ENCODE measurements around the gene DTD1. TPM values are rescaled to one million over a fixed set of nuclear protein-coding genes. Genes with fewer than 3 reads are reported as not detected.

DTD1 gene
- total RNA-seq, 2 experiments from 2014 or later, result 40.7 to 54.6 TPM

DNA sequence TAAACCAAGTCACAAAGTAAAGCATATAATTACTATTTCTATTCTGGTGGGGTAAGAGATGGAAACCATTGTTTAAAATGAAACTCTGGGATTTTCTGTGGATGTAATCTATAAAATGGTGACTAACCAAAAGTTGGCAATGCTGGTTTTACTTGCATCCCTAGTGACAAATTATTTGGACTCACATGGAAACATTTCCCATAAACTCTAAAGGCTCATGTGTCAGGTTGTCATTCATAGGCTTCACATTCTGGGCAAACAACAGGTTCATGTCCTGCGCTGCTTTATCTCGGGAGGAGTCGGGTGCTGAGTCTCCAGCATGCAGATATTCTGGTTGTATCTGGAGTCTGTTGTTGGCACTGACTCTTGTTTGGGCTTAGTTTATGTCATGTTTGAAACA, 127.7 kb downstream of the DTD1 start:
- DNase-seq (no peak), ATAC-seq (no peak)
- CTCF ChIA-PET, result interaction anchor here (0.7 kb wide), 1 partner anchor 353 kb away, joined by 3 read pairs; no protein-coding TSS in a partner anchor
- Mint-ChIP-seq H3K4me1 (peaks cover 5% of the 10 kb centered on the region), H3K36me3 (ENCODE audit: low read depth) (peaks cover 14% of the 10 kb centered on the region), H3K9me3 (ENCODE audit: low read depth) (no peaks in the 10 kb centered on the region), H3K4me3 (no peak overlapping the region), H3K27ac (no peak overlapping the region), H3K27me3 (no peaks in the 10 kb centered on the region)
- intact Hi-C loops (cut with DNase I, micrococcal nuclease), result no loop called here
- POLR2A ChIA-PET, result no interaction called here

DNA sequence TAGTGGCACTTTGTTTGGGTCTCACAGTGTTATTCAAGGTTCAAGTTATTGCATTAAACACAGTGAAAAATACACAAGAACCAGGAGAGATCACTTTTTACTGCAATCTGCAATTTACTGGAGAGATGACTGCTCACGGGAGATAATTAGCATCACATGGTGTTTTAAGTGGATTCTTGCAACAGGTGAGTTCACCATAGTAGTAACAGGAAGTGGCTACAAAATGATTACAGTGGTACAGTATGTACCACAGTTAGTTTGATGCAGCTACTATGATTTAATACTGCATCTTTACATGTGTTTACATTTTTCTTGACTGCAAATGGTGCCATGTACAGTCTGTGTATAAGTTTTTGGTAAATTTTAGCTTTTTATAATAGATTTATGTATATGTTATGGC, 129.2 kb downstream of the DTD1 start:
- no peaks in the 10 kb centered on the region for H3K9me3 Mint-ChIP-seq (ENCODE audit: low read depth)
- CTCF ChIA-PET, result no interaction called here
- H3K27ac Mint-ChIP-seq, result no peak overlapping the region
- H3K4me1 Mint-ChIP-seq, result peaks cover 5% of the 10 kb centered on the region
- peaks cover 14% of the 10 kb centered on the region for H3K36me3 Mint-ChIP-seq (ENCODE audit: low read depth)
- no peaks in the 10 kb centered on the region for H3K27me3 Mint-ChIP-seq
- ATAC-seq, result no peak
- POLR2A ChIA-PET, result no interaction called here
- no peak for DNase-seq
- H3K4me3 Mint-ChIP-seq, result no peak overlapping the region
- intact Hi-C loops (cut with DNase I, micrococcal nuclease), result no loop called here

DNA sequence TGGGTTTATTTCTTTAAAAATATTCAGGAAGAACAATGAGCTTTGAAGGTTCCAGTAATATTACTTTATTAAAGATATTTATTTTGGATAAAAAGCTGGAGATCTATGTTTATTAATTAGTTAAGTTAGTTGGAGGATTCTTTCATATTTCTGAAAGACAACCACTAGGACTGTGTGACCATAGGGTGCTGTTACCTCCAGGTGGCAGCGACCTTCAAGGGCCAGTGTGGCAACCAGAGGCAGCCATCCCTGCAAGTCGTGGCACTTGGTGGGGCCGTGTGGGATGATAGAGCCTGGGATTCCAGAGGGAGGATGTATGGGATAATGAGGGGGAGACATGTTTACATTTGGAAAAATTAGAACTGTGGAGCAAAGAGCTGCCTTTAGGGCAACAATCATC, 130.3 kb downstream of the DTD1 start:
- intact Hi-C loops (cut with DNase I, micrococcal nuclease), result no loop called here
- Mint-ChIP-seq H3K27me3 (no peaks in the 10 kb centered on the region), H3K9me3 (ENCODE audit: low read depth) (no peaks in the 10 kb centered on the region), H3K36me3 (ENCODE audit: low read depth) (peaks cover 14% of the 10 kb centered on the region), H3K4me1 (peaks cover 5% of the 10 kb centered on the region), H3K4me3 (no peak overlapping the region), H3K27ac (no peak overlapping the region)
- CTCF ChIA-PET, result no interaction called here
- DNase-seq (no peak), ATAC-seq (no peak)
- POLR2A ChIA-PET, result no interaction called here

DNA sequence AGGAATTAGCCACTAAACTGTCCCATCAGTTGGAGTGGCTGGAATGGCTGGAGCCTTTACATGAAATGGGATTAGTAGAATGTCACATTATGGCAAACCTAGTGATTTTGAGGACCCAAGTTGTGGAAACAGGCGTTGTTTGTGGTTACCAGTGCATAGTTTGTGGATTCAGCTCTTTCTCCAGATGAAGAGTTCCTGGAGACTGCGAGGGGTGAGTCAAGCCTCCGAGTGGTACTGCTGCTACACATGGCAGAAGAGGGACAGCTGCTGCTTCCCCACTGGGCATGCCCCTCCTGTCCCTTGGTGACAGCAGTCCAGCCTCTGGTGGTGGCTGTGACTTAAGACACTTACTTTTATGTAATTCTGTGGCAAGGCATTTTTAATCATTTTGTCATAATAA, 131.6 kb downstream of the DTD1 start:
- CTCF ChIA-PET, result no interaction called here

DNA sequence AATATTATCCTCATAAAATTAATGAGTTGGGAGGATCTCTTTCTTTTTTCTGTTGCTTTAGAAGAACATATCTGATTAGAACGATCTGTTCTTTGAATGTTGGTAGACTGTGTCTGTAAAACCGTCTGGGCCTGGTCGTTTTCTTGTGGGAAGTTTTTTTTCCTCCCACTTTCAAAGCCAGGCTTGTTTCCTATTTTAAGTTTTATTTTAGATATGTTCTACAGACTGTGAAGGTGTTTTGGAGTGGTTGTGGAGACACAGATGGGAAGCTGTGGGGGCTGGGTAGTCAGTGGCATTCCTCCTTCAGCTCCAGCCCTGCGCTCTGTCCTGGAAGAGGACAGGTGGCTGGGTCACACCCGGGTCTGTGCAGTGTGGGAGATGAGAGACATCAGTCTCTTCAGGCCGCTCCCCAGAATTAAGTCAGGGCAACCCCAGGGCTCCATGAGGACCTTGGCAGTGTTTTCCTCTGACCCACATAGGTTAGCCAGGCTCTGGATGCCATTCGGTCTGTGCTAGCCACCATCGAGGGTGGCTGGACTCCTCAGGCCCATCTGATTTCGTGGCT, 133.8 kb downstream of the DTD1 start:
- no peak overlapping the region for H3K4me3 Mint-ChIP-seq
- ATAC-seq, result no peak
- H3K27me3 Mint-ChIP-seq, result no peaks in the 10 kb centered on the region
- H3K27ac Mint-ChIP-seq, result no peak overlapping the region
- intact Hi-C loops (cut with DNase I, micrococcal nuclease), result no loop called here
- no peak for DNase-seq
- H3K4me1 Mint-ChIP-seq, result peaks cover 13% of the 10 kb centered on the region
- ChIA-PET POLR2A (interaction anchor here (0.6 kb wide), 1 partner anchor 241 kb away, joined by 3 read pairs; no protein-coding TSS in a partner anchor), CTCF (no interaction called here)
- peaks cover 7% of the 10 kb centered on the region for H3K36me3 Mint-ChIP-seq (ENCODE audit: low read depth)
- no peaks in the 10 kb centered on the region for H3K9me3 Mint-ChIP-seq (ENCODE audit: low read depth)

More for the DNA sequence above, 131.6 kb downstream of the DTD1 start:
- DNase-seq (no peak), ATAC-seq (no peak)
- Mint-ChIP-seq H3K4me1 (peaks cover 5% of the 10 kb centered on the region), H3K27me3 (no peaks in the 10 kb centered on the region), H3K36me3 (ENCODE audit: low read depth) (peaks cover 12% of the 10 kb centered on the region), H3K4me3 (no peak overlapping the region), H3K9me3 (ENCODE audit: low read depth) (no peaks in the 10 kb centered on the region), H3K27ac (no peak overlapping the region)
- intact Hi-C loops (cut with DNase I, micrococcal nuclease), result no loop called here
- POLR2A ChIA-PET, result no interaction called here

DNA sequence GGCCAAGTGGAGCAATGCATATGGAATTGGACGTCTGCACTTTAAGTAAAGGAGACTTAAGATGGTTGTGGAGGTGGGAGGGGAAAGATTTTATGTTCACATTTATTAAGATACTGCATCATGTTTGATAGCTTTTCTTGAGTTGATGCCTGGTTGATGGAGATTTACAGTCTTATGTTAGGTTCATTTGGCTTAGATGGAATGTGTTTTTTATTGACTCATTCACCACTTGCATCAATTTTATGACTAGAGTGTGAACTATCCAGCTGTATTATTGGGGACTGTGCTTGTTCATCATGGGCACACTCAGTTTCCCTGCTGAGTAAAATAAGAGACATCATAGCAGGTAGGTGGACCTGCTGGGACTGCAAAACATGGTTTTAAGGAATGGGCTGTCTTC, 134.5 kb downstream of the DTD1 start:
- Mint-ChIP-seq H3K27ac (no peak overlapping the region), H3K4me3 (no peak overlapping the region), H3K36me3 (ENCODE audit: low read depth) (peaks cover 7% of the 10 kb centered on the region), H3K9me3 (ENCODE audit: low read depth) (no peaks in the 10 kb centered on the region), H3K4me1 (peaks cover 15% of the 10 kb centered on the region), H3K27me3 (no peaks in the 10 kb centered on the region)
- intact Hi-C loops (cut with DNase I, micrococcal nuclease), result no loop called here
- DNase-seq (no peak), ATAC-seq (no peak)
- POLR2A ChIA-PET, result no interaction called here
- CTCF ChIA-PET, result no interaction called here

DNA sequence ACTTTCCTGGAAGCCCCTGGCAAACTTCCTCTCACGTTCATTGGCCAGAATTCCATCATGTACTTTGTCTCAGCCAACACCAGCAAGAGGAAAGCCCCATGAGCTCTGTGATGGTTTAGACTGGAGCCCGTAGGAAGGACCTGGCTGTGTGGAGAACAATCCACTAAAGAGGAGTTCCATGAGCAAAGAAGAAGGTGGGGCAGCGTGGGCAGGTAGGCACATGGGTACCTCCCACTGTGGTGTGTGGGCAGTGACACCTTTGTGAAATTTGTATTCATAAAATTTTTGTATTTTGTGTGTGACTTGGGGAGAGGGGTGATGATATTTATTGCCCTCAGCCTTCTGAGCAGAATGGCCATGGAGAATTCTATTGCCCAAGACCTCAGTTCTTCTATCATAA, 136.2 kb downstream of the DTD1 start:
- ChIA-PET POLR2A (no interaction called here), CTCF (interaction anchor here (0.8 kb wide), 1 partner anchor 9 kb away, joined by 3 read pairs; no protein-coding TSS in a partner anchor)
- intact Hi-C loops (cut with DNase I, micrococcal nuclease), result no loop called here
- no peaks in the 10 kb centered on the region for H3K9me3 Mint-ChIP-seq (ENCODE audit: low read depth)
- no peak for ATAC-seq
- H3K4me1 Mint-ChIP-seq, result peaks cover 18% of the 10 kb centered on the region
- H3K27ac Mint-ChIP-seq, result no peak overlapping the region
- no peak for DNase-seq
- no peak overlapping the region for H3K4me3 Mint-ChIP-seq
- H3K36me3 Mint-ChIP-seq (ENCODE audit: low read depth), result peaks cover 6% of the 10 kb centered on the region
- no peaks in the 10 kb centered on the region for H3K27me3 Mint-ChIP-seq

DNA sequence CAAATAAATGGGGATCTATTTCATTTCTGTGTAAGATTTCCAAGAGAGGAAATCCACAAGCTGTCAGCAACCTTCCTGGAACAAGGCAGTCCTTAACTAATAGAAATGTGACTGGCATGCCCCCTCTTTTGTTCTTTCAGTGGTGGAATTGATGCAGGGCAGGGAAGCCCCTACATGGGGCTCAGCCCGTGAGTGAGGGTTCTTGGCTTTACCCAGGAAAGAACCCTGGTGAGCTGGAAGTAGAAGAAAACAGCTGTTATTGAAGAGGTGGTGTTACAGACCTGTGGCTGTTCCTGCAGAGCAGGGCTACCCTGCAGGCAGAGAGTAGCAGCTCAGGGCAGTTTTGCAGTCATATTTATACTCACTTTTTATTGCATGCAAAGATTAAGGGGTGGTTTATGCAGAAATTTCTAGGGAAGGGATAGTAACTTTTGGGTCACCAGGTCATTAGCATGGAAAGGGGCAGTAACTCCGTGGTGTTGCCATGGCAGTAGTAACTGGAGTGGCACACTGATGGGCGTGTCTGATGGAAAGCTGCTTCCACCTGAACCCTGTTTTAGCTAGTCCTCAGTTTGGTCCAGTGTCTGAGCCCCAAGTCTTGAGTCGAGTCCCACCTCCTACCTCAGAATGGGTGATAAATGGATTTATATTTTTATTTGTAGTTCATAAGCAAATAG, 137.1 kb downstream of the DTD1 start:
- Mint-ChIP-seq H3K36me3 (ENCODE audit: low read depth) (no peaks in the 10 kb centered on the region), H3K4me3 (no peak overlapping the region)

DNA sequence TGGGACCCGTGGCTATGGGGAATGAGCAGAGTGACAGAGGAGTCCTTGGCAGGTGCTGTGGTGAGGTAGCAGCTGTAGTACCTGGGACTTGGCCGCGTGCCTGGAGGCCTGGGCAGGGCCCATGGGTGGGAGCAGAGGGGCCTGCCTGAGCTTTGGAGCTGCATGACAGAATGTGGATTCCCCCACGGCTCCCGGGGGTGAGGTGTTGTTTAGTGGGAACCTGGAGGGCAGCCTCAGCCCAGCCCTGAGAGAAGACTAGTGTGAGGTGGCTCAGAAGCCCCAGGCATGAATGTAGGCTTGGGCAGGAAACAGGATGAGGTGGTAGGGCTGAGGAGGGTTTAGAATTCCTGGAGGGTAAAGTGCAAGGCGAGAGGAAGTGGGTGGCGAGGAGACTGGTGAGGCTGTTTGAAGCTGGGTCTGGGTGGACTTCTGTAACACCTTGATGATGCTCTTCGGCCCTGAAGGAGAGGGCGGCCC, 139.2 kb downstream of the DTD1 start:
- intact Hi-C loops (cut with DNase I, micrococcal nuclease), result no loop called here

More for the DNA sequence above, 137.1 kb downstream of the DTD1 start:
- ATAC-seq (no peak), DNase-seq (no peak)
- POLR2A ChIA-PET, result no interaction called here
- peaks cover 18% of the 10 kb centered on the region for H3K4me1 Mint-ChIP-seq
- H3K27ac Mint-ChIP-seq, result no peak overlapping the region
- H3K9me3 Mint-ChIP-seq (ENCODE audit: low read depth), result no peaks in the 10 kb centered on the region
- intact Hi-C loops (cut with DNase I, micrococcal nuclease), result no loop called here
- CTCF ChIA-PET, result no interaction called here
- H3K27me3 Mint-ChIP-seq, result no peaks in the 10 kb centered on the region

DNA sequence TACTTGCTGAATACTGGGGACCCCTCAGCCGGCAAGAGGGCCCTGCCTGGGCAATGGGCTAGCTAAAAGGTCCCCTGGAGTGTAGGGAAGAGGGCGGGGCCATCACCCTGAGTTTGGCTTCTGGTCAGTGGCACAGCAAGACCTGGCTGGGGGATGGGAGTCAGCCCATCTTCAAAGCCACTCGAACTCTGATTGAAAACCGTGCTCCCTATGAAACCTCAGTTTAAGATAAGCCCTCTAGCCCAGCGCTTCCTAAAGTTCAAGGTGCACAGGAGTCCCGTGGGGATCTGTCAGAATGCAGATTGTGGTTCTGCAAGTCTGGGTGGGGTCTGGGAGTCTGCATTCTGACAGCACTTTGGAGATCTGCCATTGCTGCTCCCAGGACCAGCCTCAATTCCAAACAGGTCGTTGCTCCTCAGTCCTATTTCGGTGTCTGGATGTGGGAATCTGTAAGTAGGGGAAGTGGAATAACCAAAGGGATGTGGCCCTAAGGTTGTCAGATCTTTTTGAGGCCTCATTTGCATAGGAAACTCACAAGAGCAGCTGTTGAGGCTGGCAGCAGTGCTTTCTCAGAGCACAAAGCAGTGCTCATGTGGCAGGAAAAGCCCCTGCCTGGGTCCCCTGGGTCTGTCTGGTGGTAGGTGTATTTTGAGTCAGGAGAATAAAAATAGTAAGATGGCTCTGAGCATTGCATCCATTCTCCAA, 140.5 kb downstream of the DTD1 start:
- ChIA-PET POLR2A (no interaction called here), CTCF (no interaction called here)
- DNase-seq, result no peak
- Mint-ChIP-seq H3K27ac (no peak overlapping the region), H3K9me3 (ENCODE audit: low read depth) (no peaks in the 10 kb centered on the region), H3K36me3 (ENCODE audit: low read depth) (no peaks in the 10 kb centered on the region), H3K4me3 (no peak overlapping the region), H3K27me3 (no peaks in the 10 kb centered on the region), H3K4me1 (peaks cover 20% of the 10 kb centered on the region)
- intact Hi-C loops (cut with DNase I, micrococcal nuclease), result no loop called here
- no peak for ATAC-seq

More for the DNA sequence above, 139.2 kb downstream of the DTD1 start:
- ChIA-PET CTCF (no interaction called here), POLR2A (no interaction called here)
- Mint-ChIP-seq H3K27me3 (no peaks in the 10 kb centered on the region), H3K36me3 (ENCODE audit: low read depth) (no peaks in the 10 kb centered on the region), H3K4me3 (no peak overlapping the region), H3K9me3 (ENCODE audit: low read depth) (no peaks in the 10 kb centered on the region), H3K27ac (no peak overlapping the region), H3K4me1 (peaks cover 20% of the 10 kb centered on the region)
- ATAC-seq (no peak), DNase-seq (no peak)

DNA sequence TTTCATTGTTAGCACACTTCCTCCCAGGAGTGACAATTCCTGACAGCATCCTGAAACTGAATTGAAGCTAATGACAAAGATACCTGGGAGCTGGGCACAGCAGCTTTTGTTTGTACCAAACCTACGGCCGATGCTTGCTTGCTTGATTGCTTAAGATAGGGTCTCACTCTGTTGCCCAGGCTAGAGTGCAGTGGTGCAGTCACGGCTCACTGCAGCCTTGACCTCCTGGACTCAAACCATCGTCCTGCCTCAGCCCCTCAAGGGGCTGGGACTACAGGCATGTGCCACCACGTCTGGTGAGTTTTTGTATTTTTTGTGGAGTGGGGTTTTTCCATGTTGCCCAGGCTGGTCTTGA, 141.0 kb downstream of the DTD1 start:
- Mint-ChIP-seq H3K27ac (no peak overlapping the region), H3K4me3 (no peak overlapping the region), H3K9me3 (ENCODE audit: low read depth) (no peaks in the 10 kb centered on the region), H3K36me3 (ENCODE audit: low read depth) (no peaks in the 10 kb centered on the region), H3K4me1 (peaks cover 20% of the 10 kb centered on the region), H3K27me3 (no peaks in the 10 kb centered on the region)
- DNase-seq, result no peak
- ATAC-seq, result no peak
- ChIA-PET POLR2A (no interaction called here), CTCF (no interaction called here)
- intact Hi-C loops (cut with DNase I, micrococcal nuclease), result no loop called here

DNA sequence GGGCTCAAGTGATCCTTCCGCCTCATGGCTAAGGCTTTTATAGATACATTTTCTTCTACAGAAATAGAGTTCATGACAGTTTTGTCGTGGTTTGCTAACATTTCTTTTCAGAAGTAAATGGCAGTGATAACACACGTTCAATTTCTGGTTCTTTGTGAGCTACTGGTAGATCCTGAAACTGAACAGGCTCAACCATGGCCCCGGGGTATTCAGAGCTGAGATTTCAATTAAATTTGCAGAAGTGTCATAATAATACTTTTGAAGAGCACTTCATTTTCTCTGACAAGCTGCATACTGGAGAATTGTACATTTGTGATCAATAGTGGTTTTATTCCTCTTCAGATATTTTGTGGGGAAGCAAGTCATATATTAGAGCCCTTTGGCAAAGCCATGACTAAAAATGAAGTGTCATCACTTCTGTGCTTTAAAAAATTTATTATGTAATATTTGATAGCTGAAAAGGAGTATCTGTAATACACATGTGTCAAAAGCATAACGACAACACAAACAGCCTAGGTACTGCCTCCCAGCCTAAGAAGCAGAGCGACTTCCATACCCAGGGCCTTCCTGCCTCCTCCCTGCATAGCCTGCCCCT, 141.5 kb downstream of the DTD1 start:
- Mint-ChIP-seq H3K4me1 (peaks cover 20% of the 10 kb centered on the region), H3K27ac (no peak overlapping the region), H3K27me3 (no peaks in the 10 kb centered on the region), H3K9me3 (ENCODE audit: low read depth) (no peaks in the 10 kb centered on the region), H3K4me3 (no peak overlapping the region), H3K36me3 (ENCODE audit: low read depth) (no peaks in the 10 kb centered on the region)
- ChIA-PET CTCF (no interaction called here), POLR2A (no interaction called here)
- intact Hi-C loops (cut with DNase I, micrococcal nuclease), result no loop called here
- no peak for ATAC-seq
- DNase-seq, result no peak

Measured in activated CD4-positive, alpha-beta T cell treated with anti-CD3 and anti-CD28 coated beads for 36 hours (primary cell).